Stomach (tissue), 4 donors: ENCODE results near the gene MRM3.

Source experiments
- EP300 ChIP-seq: sonication (generic); formaldehyde crosslinking; IDR thresholded peaks from one replicate; pipeline ENCODE4 v1.6.1; 2017; ENCODE audit warnings: antibody characterized with exemption
- POLR2A ChIP-seq, 4 donors: fragments of 450-650 bp; IDR thresholded peaks; one replicate each; pipeline ENCODE4 v1.6.1; 2016; ENCODE audit warnings: antibody characterized with exemption in 4 of 4, control low read depth in 2 of 4, mild to moderate bottlenecking in 1 of 4, moderate library complexity in 1 of 4
- POLR2AphosphoS5 ChIP-seq, 3 donors: sonication (generic); formaldehyde crosslinking; IDR thresholded peaks; one replicate each; pipeline ENCODE4 v1.6.1; 2016; ENCODE audit warnings: antibody characterized with exemption in 3 of 3
- TF ChIP-seq, protein P1 (sequence below), 7 experiments: fragments of 450-650 bp in 4 of 7; fragments of 200-600 bp in 3 of 7; sonication (generic) in 3 of 7; IDR thresholded peaks; one replicate each; pipeline ENCODE4 v1.5.1; 2016 to 2019; ENCODE audit warnings: antibody characterized with exemption in 7 of 7, control low read depth in 2 of 7, mild to moderate bottlenecking in 1 of 7

- no peak for TF ChIP-seq POLR2A (IDR thresholded peaks at IDR 0.05)
- TF ChIP-seq, protein P1, sequence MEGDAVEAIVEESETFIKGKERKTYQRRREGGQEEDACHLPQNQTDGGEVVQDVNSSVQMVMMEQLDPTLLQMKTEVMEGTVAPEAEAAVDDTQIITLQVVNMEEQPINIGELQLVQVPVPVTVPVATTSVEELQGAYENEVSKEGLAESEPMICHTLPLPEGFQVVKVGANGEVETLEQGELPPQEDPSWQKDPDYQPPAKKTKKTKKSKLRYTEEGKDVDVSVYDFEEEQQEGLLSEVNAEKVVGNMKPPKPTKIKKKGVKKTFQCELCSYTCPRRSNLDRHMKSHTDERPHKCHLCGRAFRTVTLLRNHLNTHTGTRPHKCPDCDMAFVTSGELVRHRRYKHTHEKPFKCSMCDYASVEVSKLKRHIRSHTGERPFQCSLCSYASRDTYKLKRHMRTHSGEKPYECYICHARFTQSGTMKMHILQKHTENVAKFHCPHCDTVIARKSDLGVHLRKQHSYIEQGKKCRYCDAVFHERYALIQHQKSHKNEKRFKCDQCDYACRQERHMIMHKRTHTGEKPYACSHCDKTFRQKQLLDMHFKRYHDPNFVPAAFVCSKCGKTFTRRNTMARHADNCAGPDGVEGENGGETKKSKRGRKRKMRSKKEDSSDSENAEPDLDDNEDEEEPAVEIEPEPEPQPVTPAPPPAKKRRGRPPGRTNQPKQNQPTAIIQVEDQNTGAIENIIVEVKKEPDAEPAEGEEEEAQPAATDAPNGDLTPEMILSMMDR (IDR thresholded peaks at IDR 0.05) = no peak
- TF ChIP-seq POLR2AphosphoS5 (IDR thresholded peaks at IDR 0.05) = peak in 1 of 3 donors; percentile 60
- TF ChIP-seq EP300 = no peak
Observed at GRCh38 chr17:787641-788221, 5.6 kb downstream of the MRM3 start.
